GM12878 (cell line): ENCODE results near the gene LANCL2. TPM values are rescaled to one million over a fixed set of nuclear protein-coding genes. Genes with fewer than 3 reads are reported as not detected.
A peak's percentile ranks its signal among the peaks of the same experiment; 100 is the strongest.

Source experiments
- ATAC-seq: fragments of 200-7000 bp; cut with Tn5 transposase; 3 replicates; pipeline ENCODE4 v1.9.1; 2020; ENCODE audit warnings: mild to moderate bottlenecking, moderate library complexity
- BruUV-seq: library from RNA; stranded (reverse); fragments of 400-500 nt; replicated peaks from 2 replicates; lab custom pipeline; 2021; lab: Mats Ljungman, UMichigan
- CTCF ChIA-PET: fragments of 300-600 bp; sonication (Branson Sonifier 250); formaldehyde crosslinking; extraction: SDS; loops from one replicate; lab custom pipeline; 2021; ENCODE audit warnings: inconsistent platforms; lab: Yijun Ruan, JAX
- POLR2A ChIA-PET: fragments of 350-600 bp; formaldehyde crosslinking; extraction: SDS; loops from one replicate; lab custom pipeline; 2021; ENCODE audit warnings: inconsistent platforms; lab: Charles Lee
- RAD21 ChIA-PET: fragments of 300-600 bp; sonication (Branson Sonifier 250); formaldehyde crosslinking; loops from one replicate; lab custom pipeline; 2023; ENCODE audit warnings: antibody characterized with exemption; ENCODE audit not compliant: unreplicated experiment; lab: Charles Lee
- SMC1A ChIA-PET: fragments of 300-600 bp; sonication (Branson Sonifier 250); formaldehyde crosslinking; loops from one replicate; lab custom pipeline; 2023; ENCODE audit not compliant: unreplicated experiment, uncharacterized antibody; lab: Charles Lee
- DNase-seq: peaks from one replicate; pipeline ENCODE4 v3.0.0-alpha.2; 2011; ENCODE audit warnings: low read depth, low spot score
- FAIRE-seq: peaks from 3 replicates; lab custom pipeline; 2011; peaks lifted over from hg19 to GRCh38; lab: Jason Lieb, UNC
- H2AFZ ChIP-seq: 2 replicates; pipeline ENCODE4 v1.6.0; 2011; ENCODE audit warnings: low read depth, low read length, control low read depth; ENCODE audit not compliant: control insufficient read depth
- H3K27ac ChIP-seq: 2 replicates; pipeline ENCODE4 v1.5.1; 2011; ENCODE audit warnings: control low read depth; ENCODE audit not compliant: control insufficient read depth, insufficient read depth
- H3K27me3 ChIP-seq, 2 experiments: replicated peaks in 1 of 2; 2 replicates each; pipeline versions ENCODE4 v1.6.0 to v1.6.1; 2011; ENCODE audit warnings: low read length in 1 of 2; ENCODE audit not compliant: control insufficient read depth in 2 of 2, insufficient read depth in 2 of 2
- H3K36me3 ChIP-seq, 2 experiments: 2 replicates each; pipeline ENCODE4 v1.5.1; 2011; ENCODE audit warnings: low read length in 1 of 2; ENCODE audit not compliant: control insufficient read depth in 2 of 2, insufficient read depth in 2 of 2
- H3K4me1 ChIP-seq: 2 replicates; pipeline ENCODE4 v1.6.1; 2011; ENCODE audit warnings: mild to moderate bottlenecking, low read length, moderate library complexity, mixed read lengths; ENCODE audit not compliant: control insufficient read depth, insufficient read depth
- H3K4me2 ChIP-seq: 2 replicates; pipeline ENCODE4 v1.6.0; 2011; ENCODE audit warnings: control low read depth; ENCODE audit not compliant: control insufficient read depth, insufficient read depth
- H3K4me3 ChIP-seq: fragments of 200-600 bp; sonication (generic); 2 replicates; pipeline ENCODE4 v1.5.1; 2016
- H3K79me2 ChIP-seq: 2 replicates; pipeline ENCODE4 v1.6.0; 2011; ENCODE audit warnings: low read length; ENCODE audit not compliant: control insufficient read depth, insufficient read depth
- H3K9ac ChIP-seq: 2 replicates; pipeline ENCODE4 v1.8.0; 2011; ENCODE audit warnings: low read length, control low read depth, mixed read lengths; ENCODE audit not compliant: control insufficient read depth, insufficient read depth
- H3K9me3 ChIP-seq: replicated peaks from 3 replicates; pipeline ENCODE4 v1.5.1; 2011; ENCODE audit warnings: mild to moderate bottlenecking, low read length; ENCODE audit not compliant: control insufficient read depth, insufficient read depth
- H4K20me1 ChIP-seq: 2 replicates; pipeline ENCODE4 v1.6.0; 2011; ENCODE audit not compliant: control insufficient read depth, insufficient read depth
- CHD2 ChIP-seq: IDR thresholded peaks from 2 replicates; pipeline ENCODE4 v1.6.1; 2011; ENCODE audit warnings: low read depth, low read length, improper control_type of control experiment, borderline replicate concordance
- CHD4 ChIP-seq: fragments of 200-600 bp; sonication (generic); IDR thresholded peaks from 2 replicates; pipeline ENCODE4 v1.6.1; 2016; ENCODE audit warnings: mild to moderate bottlenecking
- MEF2A ChIP-seq: IDR thresholded peaks from 2 replicates; pipeline ENCODE4 v1.6.1; 2011; ENCODE audit warnings: low read depth, mild to moderate bottlenecking, low read length, moderate library complexity; ENCODE audit not compliant: insufficient read depth
- MLLT1 ChIP-seq: fragments of 450-650 bp; IDR thresholded peaks from 2 replicates; pipeline ENCODE4 v1.6.1; 2016; ENCODE audit warnings: mild to moderate bottlenecking
- MTA2 ChIP-seq: fragments of 450-650 bp; IDR thresholded peaks from 2 replicates; pipeline ENCODE4 v1.6.1; 2016; ENCODE audit warnings: low read depth, mild to moderate bottlenecking, moderate library complexity
- PRDM15 ChIP-seq: fragments of 450-650 bp; formaldehyde crosslinking; IDR thresholded peaks from 2 replicates; pipeline ENCODE4 v1.4.0; 2020; ENCODE audit warnings: mild to moderate bottlenecking, moderate library complexity
- TARDBP ChIP-seq: IDR thresholded peaks from 2 replicates; pipeline ENCODE4 v1.6.1; 2016; ENCODE audit warnings: borderline replicate concordance
- ZNF217 ChIP-seq: fragments of 450-650 bp; IDR thresholded peaks from 2 replicates; pipeline ENCODE4 v1.6.1; 2017; ENCODE audit warnings: antibody characterized with exemption, mild to moderate bottlenecking
- WGBS: methylation state at CpG from one replicate; pipeline ENCODE4 v1.1.6; 2016; ENCODE audit warnings: low lambda C conversion rate; ENCODE audit not compliant: insufficient replicate concordance, insufficient coverage; ENCODE audit errors: missing lambda C conversion rate; 5-methylcytosine and 5-hydroxymethylcytosine counted together
- in situ Hi-C: fragments of 300-500 bp; cut with MboI; formaldehyde crosslinking; loops from 9 replicates; pipeline ENCODE4 v1.14.3; 2018; ENCODE audit warnings: mixed read lengths
- intact Hi-C: fragments of 100-400 bp; cut with micrococcal nuclease; formaldehyde crosslinking; loops from one replicate; pipeline ENCODE4 v1.14.2; 2022; ENCODE audit not compliant: unreplicated experiment
- polyA plus RNA-seq, 11 experiments: library from polyadenylated mRNA; depleted of rRNA in 4 of 11; unstranded in 6 of 11; stranded (reverse) in 5 of 11; fragments of >200 nt; fragmentation: Nextera tagmentation in 4 of 11; fragmentation: Illumina TruSeq in 1 of 11; extraction: Ambion mirVana in 4 of 11; extraction: Trizol in 1 of 11; gene quantifications; 1 replicate in 1 of 11; 2 replicates in 10 of 11; pipeline versions ENCODE4 v1.2.1 to v1.2.3, GENCODE V29; 2011 to 2016; ENCODE audit warnings: inconsistent platforms in 2 of 11, missing spikeins in 2 of 11, low read depth in 1 of 11
- total RNA-seq, 4 experiments: library from RNA; depleted of rRNA in 3 of 4; stranded (reverse); fragments of >200 nt in 3 of 4; fragmentation: Illumina TruSeq in 1 of 4; extraction: Trizol in 1 of 4; gene quantifications; 2 replicates each; pipeline versions ENCODE4 v1.2.1 to v1.2.3, GENCODE V29; 2013 to 2021

The LANCL2 gene
- total and polyA plus RNA-seq, 10 of the 15 experiments (the other 5 are each of a cell fraction or from before 2014, with no cell fraction given), result 8.1 to 28.6 (median 16.4) TPM

- TF ChIP-seq MTA2 (peak; percentile 9; the same call in 1 of the 2 replicates), TARDBP (no peak), ZNF217 (no peak), PRDM15 (CRISPR knock-in tag) (no peak), MEF2A (no peak), CHD2 (no peak)
- TF ChIP-seq, all 136 proteins: peak for 9
These were observed 1.4 kb downstream of the LANCL2 start (continued) for GRCh38 chr7:55366461-55367070.

GRCh38 chr7:55367283-55367840 lies 2.2 kb downstream of the LANCL2 start:
- Histone ChIP-seq H4K20me1 (no peaks in the 10 kb centered on the region), H3K36me3 (no peaks in the 10 kb centered on the region), H3K9me3 (no peaks in the 10 kb centered on the region), H3K4me1 (peaks cover 9% of the 10 kb centered on the region), H3K4me2 (peak overlapping the region; percentile 70), H2AFZ (no peak overlapping the region), H3K79me2 (peaks cover 24% of the 10 kb centered on the region), H3K4me3 (peak overlapping the region; percentile 99)
- in situ Hi-C loops, result no loop called here
- ChIA-PET CTCF (interaction anchor here (0.6 to 2.4 kb wide), 2 partner anchors 87 to 1868 kb away, joined by 3 to 15 read pairs; no protein-coding TSS in a partner anchor), RAD21 (interaction anchor here (2.9 kb wide), 1 partner anchor 58 kb away, joined by 33 read pairs; no protein-coding TSS in a partner anchor)
- TF ChIP-seq MLLT1 (peak; percentile 81), CHD4 (no peak)
- TF ChIP-seq, all 136 proteins: peak for 1
- no peak for ATAC-seq
- Histone ChIP-seq H3K27ac (peak overlapping the region; percentile 91), H3K9ac (peak overlapping the region; percentile 85), H3K27me3 (no peaks in the 10 kb centered on the region)
- intact Hi-C loops, result loop anchor here (2.0 kb wide), 1 partner anchor 143 kb away; no protein-coding TSS in a partner anchor
- FAIRE-seq, result no peak
- ChIA-PET POLR2A (interaction anchor here (0.6 to 1.6 kb wide), 2 partner anchors 58 to 698 kb away, joined by 3 to 10 read pairs; no protein-coding TSS in a partner anchor), SMC1A (interaction anchor here (0.8 to 1.0 kb wide), 2 partner anchors 8 to 61 kb away, joined by 3 read pairs; no protein-coding TSS in a partner anchor)
- no peak for DNase-seq
- 97% methylated on average over 19 of the region's 19 CpGs for WGBS
- no TSS peak for BruUV-seq
